Keratinocyte (primary cell): ENCODE data around the gene TSPAN11.

Source experiments
- EZH2 ChIP-seq: IDR thresholded peaks from one replicate; pipeline ENCODE4 v1.6.1; 2012; ENCODE audit warnings: inconsistent platforms, mild to moderate bottlenecking, low read length, moderate library complexity
- TF ChIP-seq, protein P1 (sequence below), 3 experiments: IDR thresholded peaks in 1 of 3; conservative IDR thresholded peaks in 1 of 3; optimal IDR thresholded peaks in 1 of 3; 2 replicates in 2 of 3; 3 replicates in 1 of 3; pipeline versions ENCODE3 to v1.5.1; 2011; ENCODE audit warnings: low read length in 3 of 3, mild to moderate bottlenecking in 3 of 3, moderate library complexity in 2 of 3, control low read depth in 1 of 3, inconsistent platforms in 1 of 3; ENCODE audit not compliant: insufficient read depth in 2 of 3; ENCODE audit errors: extremely low read depth in 1 of 3

DNA sequence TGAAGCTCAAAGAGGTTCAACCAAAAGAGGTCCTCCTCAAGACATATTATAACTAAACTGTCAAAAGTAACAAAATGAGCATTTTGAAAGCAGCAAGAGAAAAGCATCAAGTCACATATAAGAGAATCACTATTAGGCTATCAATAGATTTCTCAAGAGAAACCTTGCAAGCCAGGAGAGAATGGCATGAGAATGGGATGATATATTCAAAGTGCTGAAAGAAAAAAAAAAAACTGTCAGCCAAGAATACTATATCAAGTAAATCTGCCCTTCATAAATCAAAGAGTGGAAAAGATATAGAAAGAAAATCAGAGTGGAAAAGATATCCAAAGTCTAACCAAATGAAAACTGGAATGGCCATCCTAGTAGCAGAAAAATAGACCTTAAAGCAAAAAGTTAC, 39.3 kb upstream of the TSPAN11 start:
- TF ChIP-seq, protein P1, sequence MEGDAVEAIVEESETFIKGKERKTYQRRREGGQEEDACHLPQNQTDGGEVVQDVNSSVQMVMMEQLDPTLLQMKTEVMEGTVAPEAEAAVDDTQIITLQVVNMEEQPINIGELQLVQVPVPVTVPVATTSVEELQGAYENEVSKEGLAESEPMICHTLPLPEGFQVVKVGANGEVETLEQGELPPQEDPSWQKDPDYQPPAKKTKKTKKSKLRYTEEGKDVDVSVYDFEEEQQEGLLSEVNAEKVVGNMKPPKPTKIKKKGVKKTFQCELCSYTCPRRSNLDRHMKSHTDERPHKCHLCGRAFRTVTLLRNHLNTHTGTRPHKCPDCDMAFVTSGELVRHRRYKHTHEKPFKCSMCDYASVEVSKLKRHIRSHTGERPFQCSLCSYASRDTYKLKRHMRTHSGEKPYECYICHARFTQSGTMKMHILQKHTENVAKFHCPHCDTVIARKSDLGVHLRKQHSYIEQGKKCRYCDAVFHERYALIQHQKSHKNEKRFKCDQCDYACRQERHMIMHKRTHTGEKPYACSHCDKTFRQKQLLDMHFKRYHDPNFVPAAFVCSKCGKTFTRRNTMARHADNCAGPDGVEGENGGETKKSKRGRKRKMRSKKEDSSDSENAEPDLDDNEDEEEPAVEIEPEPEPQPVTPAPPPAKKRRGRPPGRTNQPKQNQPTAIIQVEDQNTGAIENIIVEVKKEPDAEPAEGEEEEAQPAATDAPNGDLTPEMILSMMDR (optimal IDR thresholded peaks at IDR 0.05 in 1 of 3, IDR thresholded peaks at IDR 0.05 in 1 of 3, conservative IDR thresholded peaks at IDR 0.05 in 1 of 3; ENCODE audit: extremely low read depth in 1 of 3, insufficient read depth in 2 of 3, low read length in 3 of 3), result no peak
- no peak for TF ChIP-seq EZH2
